Erythroblast (primary cell): Measurements from ENCODE around the gene AURKA.

Source experiments
- GATA1 ChIP-seq: IDR thresholded peaks from 2 replicates; pipeline ENCODE4 v1.6.1; 2011; ENCODE audit warnings: low read depth, mild to moderate bottlenecking, control low read depth, low read length, moderate library complexity
- POLR2A ChIP-seq: IDR thresholded peaks from 2 replicates; pipeline ENCODE4 v1.6.1; 2011; ENCODE audit warnings: mild to moderate bottlenecking, low read length

- TF ChIP-seq POLR2A (peak; percentile 36), GATA1 (no peak)
Measured at GRCh38 chr20:56369179-56369578, 22.8 kb downstream of the AURKA start.
